SK-N-SH treated with all-trans-retinoic acid at 6 μM for 48 hours (cell line): ENCODE measurements around the gene CCM2.

Experiments
- ATAC-seq: fragments of 200-7000 bp; cut with Tn5 transposase; 3 replicates; pipeline ENCODE4 v1.9.1; 2020; ENCODE audit warnings: mild to moderate bottlenecking, moderate library complexity
- BACH2 ChIP-seq: fragments of 250-450 bp; sonication (Bioruptor Pico); IDR thresholded peaks from 2 replicates; pipeline ENCODE4 v1.9.0; 2021; ENCODE audit warnings: mild to moderate bottlenecking, borderline replicate concordance
- CSDC2 ChIP-seq: fragments of 250-450 bp; sonication (Bioruptor Pico); IDR thresholded peaks from 2 replicates; pipeline ENCODE4 v1.5.0; 2020; ENCODE audit warnings: mild to moderate bottlenecking, moderate library complexity
- CSRNP3 ChIP-seq: fragments of 250-450 bp; sonication (Bioruptor Pico); IDR thresholded peaks from 2 replicates; pipeline ENCODE4 v1.5.1; 2021; ENCODE audit warnings: mild to moderate bottlenecking, moderate library complexity
- GLIS3 ChIP-seq: fragments of 250-450 bp; sonication (Bioruptor Pico); IDR thresholded peaks from 2 replicates; pipeline ENCODE4 v1.5.0; 2020; ENCODE audit warnings: mild to moderate bottlenecking, moderate library complexity
- ISL1 ChIP-seq: fragments of 250-450 bp; sonication (Bioruptor Pico); IDR thresholded peaks from 2 replicates; pipeline ENCODE4 v2.1.2; 2022; ENCODE audit warnings: mild to moderate bottlenecking, moderate library complexity
- OSR1 ChIP-seq: fragments of 250-450 bp; sonication (Bioruptor Pico); IDR thresholded peaks from 2 replicates; pipeline ENCODE4 v1.8.0; 2022; ENCODE audit warnings: moderate library complexity, mild to moderate bottlenecking, inconsistent platforms
- PPARA ChIP-seq: fragments of 250-450 bp; sonication (Bioruptor Pico); IDR thresholded peaks from 2 replicates; pipeline ENCODE4 v1.5.0; 2020; ENCODE audit warnings: mild to moderate bottlenecking, borderline replicate concordance
- RARB ChIP-seq: fragments of 250-450 bp; sonication (Bioruptor Pico); IDR thresholded peaks from 2 replicates; pipeline ENCODE4 v1.8.0; 2021; ENCODE audit warnings: mild to moderate bottlenecking, moderate library complexity
- SNAI2 ChIP-seq: fragments of 250-450 bp; sonication (Bioruptor Pico); IDR thresholded peaks from 2 replicates; pipeline ENCODE4 v1.5.0; 2020; ENCODE audit warnings: mild to moderate bottlenecking, moderate library complexity
- TCF4 ChIP-seq: fragments of 250-450 bp; sonication (Bioruptor Pico); IDR thresholded peaks from 2 replicates; pipeline ENCODE4 v1.8.0; 2021; ENCODE audit warnings: mild to moderate bottlenecking, moderate library complexity, borderline replicate concordance
- TOX ChIP-seq: fragments of 250-450 bp; sonication (Bioruptor Pico); IDR thresholded peaks from 2 replicates; pipeline ENCODE4 v1.8.0; 2021; ENCODE audit warnings: mild to moderate bottlenecking, moderate library complexity, borderline replicate concordance
- TSHZ2 ChIP-seq: fragments of 250-450 bp; sonication (Bioruptor Pico); IDR thresholded peaks from 2 replicates; pipeline ENCODE4 v1.5.0; 2020; ENCODE audit warnings: mild to moderate bottlenecking, moderate library complexity
- ZC3H10 ChIP-seq: fragments of 250-450 bp; sonication (Bioruptor Pico); IDR thresholded peaks from 2 replicates; pipeline ENCODE4 v1.5.1; 2021; ENCODE audit warnings: mild to moderate bottlenecking, moderate library complexity
- ZFP30 ChIP-seq: fragments of 450-650 bp; formaldehyde crosslinking; IDR thresholded peaks from 2 replicates; pipeline ENCODE4 v1.5.0; 2022; ENCODE audit warnings: mild to moderate bottlenecking, moderate library complexity
- ZNF565 ChIP-seq: fragments of 450-650 bp; formaldehyde crosslinking; conservative IDR thresholded peaks from 2 replicates; pipeline ENCODE4 v1.5.0; 2020; ENCODE audit warnings: low read depth, mild to moderate bottlenecking, moderate library complexity
- ZNF70 ChIP-seq: fragments of 450-650 bp; formaldehyde crosslinking; IDR thresholded peaks from 2 replicates; pipeline ENCODE4 v1.5.0; 2020; ENCODE audit warnings: mild to moderate bottlenecking, moderate library complexity
- ZNF8 ChIP-seq: fragments of 450-650 bp; formaldehyde crosslinking; IDR thresholded peaks from 2 replicates; pipeline ENCODE4 v1.5.0; 2020; ENCODE audit warnings: mild to moderate bottlenecking, moderate library complexity
- TF ChIP-seq, protein P1 (sequence below): fragments of 250-450 bp; sonication (Bioruptor Pico); IDR thresholded peaks from 2 replicates; pipeline ENCODE4 v1.8.0; 2021; ENCODE audit warnings: low read depth, mild to moderate bottlenecking, moderate library complexity, borderline replicate concordance
- TF ChIP-seq, protein P2 (sequence below): fragments of 250-450 bp; sonication (Bioruptor Pico); IDR thresholded peaks from 2 replicates; pipeline ENCODE4 v1.8.0; 2020; ENCODE audit warnings: mild to moderate bottlenecking, moderate library complexity, borderline replicate concordance

Gene CCM2

GRCh38 chr7:45071528-45071927, 71.5 kb downstream of the CCM2 start:
- TF ChIP-seq ZNF70 (CRISPR knock-in tag) (no peak), TSHZ2 (CRISPR knock-in tag) (no peak)
- TF ChIP-seq, protein P1, sequence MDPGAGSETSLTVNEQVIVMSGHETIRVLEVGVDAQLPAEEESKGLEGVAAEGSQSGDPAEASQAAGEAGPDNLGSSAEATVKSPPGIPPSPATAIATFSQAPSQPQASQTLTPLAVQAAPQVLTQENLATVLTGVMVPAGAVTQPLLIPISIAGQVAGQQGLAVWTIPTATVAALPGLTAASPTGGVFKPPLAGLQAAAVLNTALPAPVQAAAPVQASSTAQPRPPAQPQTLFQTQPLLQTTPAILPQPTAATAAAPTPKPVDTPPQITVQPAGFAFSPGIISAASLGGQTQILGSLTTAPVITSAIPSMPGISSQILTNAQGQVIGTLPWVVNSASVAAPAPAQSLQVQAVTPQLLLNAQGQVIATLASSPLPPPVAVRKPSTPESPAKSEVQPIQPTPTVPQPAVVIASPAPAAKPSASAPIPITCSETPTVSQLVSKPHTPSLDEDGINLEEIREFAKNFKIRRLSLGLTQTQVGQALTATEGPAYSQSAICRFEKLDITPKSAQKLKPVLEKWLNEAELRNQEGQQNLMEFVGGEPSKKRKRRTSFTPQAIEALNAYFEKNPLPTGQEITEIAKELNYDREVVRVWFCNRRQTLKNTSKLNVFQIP (CRISPR knock-in tag): no peak
- ATAC-seq: no peak

DNA sequence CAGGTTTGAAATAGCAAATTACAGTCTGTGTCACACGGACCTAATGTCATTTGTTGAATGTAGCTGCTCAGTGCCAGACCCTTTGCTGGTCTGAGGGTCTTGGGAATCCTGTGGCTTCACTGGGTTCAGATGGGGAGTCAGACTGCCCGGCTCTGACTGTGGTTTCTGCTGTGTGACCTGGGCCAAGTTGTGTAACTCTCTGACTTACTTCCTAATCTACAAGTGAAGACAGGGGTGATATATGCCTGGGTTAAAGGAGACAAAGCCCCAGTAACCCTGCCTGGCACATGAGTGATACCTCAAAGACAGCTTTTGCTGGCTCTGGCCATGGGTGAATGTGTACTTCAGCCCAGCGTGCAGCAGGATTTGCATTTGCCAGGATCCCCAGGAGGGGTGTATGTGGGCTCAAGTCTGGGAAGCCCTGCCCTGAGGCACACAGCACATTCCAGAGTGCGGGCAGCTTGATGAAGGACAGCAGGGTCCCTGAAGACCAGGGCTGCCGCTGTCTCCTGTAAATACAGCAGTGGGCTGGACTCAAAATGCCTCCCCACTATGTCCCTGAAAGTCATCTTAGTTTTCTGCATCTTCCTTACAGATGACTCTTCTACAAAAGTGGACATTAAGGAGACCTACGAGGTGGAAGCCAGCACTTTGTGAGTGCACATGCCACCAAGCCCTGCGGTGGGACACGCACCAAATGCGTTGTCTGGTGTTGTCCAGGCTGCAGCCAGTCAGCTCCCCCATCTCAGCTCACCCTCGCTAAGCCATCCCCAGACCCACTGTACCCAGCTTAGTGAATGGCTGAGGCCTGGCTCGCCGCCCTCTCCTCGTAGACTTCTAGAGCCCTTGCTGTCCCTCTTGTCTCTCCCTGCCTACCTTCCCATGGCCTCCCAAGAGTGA, 72.4 kb downstream of the CCM2 start:
- TF ChIP-seq ISL1 (CRISPR knock-in tag): no peak
- TF ChIP-seq, protein P2, sequence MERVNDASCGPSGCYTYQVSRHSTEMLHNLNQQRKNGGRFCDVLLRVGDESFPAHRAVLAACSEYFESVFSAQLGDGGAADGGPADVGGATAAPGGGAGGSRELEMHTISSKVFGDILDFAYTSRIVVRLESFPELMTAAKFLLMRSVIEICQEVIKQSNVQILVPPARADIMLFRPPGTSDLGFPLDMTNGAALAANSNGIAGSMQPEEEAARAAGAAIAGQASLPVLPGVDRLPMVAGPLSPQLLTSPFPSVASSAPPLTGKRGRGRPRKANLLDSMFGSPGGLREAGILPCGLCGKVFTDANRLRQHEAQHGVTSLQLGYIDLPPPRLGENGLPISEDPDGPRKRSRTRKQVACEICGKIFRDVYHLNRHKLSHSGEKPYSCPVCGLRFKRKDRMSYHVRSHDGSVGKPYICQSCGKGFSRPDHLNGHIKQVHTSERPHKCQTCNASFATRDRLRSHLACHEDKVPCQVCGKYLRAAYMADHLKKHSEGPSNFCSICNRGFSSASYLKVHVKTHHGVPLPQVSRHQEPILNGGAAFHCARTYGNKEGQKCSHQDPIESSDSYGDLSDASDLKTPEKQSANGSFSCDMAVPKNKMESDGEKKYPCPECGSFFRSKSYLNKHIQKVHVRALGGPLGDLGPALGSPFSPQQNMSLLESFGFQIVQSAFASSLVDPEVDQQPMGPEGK: no peak
- no peak for TF ChIP-seq PPARA (CRISPR knock-in tag)
- TF ChIP-seq, all 23 proteins: peak for 0
- ATAC-seq: no peak

GRCh38 chr7:45073031-45073785, 73.2 kb downstream of the CCM2 start:
- ATAC-seq: peak; percentile 44
- no peak for TF ChIP-seq CSRNP3 (CRISPR knock-in tag)

GRCh38 chr7:45073786-45074527, 74.0 kb downstream of the CCM2 start:
- ATAC-seq: peak; percentile 40
- TF ChIP-seq TSHZ2 (CRISPR knock-in tag) (peak; percentile 66; the same call in 1 of the 2 replicates), CSDC2 (no peak), SNAI2 (no peak), OSR1 (no peak), ISL1 (CRISPR knock-in tag) (no peak), ZNF8 (no peak), ZNF70 (CRISPR knock-in tag) (peak; percentile 33; the same call in 1 of the 2 replicates), TOX (CRISPR knock-in tag) (no peak), ZFP30 (CRISPR knock-in tag) (no peak), GLIS3 (no peak), BACH2 (CRISPR knock-in tag) (no peak), RARB (no peak), ZNF565 (CRISPR knock-in tag) (no peak), TCF4 (CRISPR knock-in tag) (peak; percentile 36; the same call in 1 of the 2 replicates), ZC3H10 (CRISPR knock-in tag) (no peak)
- TF ChIP-seq, protein P1 (CRISPR knock-in tag): no peak
